Lung (tissue), 12 donors: ENCODE results near the gene AKAP13. TPM values are rescaled to one million over a fixed set of nuclear protein-coding genes. Genes with fewer than 3 reads are reported as not detected.
A peak's percentile ranks its signal among the peaks of the same experiment; 100 is the strongest.

Source experiments
- ATAC-seq: fragments of 200-7000 bp; cut with Tn5 transposase; one replicate; pipeline ENCODE4 v1.9.1; 2020; ENCODE audit warnings: moderate number of reproducible peaks; ENCODE audit not compliant: insufficient read depth, low FRiP score
- DNase-seq, 3 donors: peaks; one replicate each; pipeline ENCODE4 v3.0.0-alpha.2; 2013 to 2017
- H3K27ac ChIP-seq, 2 donors: one replicate each; pipeline ENCODE4 v1.5.1; 2013; ENCODE audit warnings: mild to moderate bottlenecking in 2 of 2, moderate library complexity in 2 of 2, control low read depth in 1 of 2, inconsistent platforms in 1 of 2, low read depth in 1 of 2, low read length in 1 of 2
- H3K27me3 ChIP-seq, 3 donors: one replicate each; pipeline ENCODE4 v1.5.1; 2013; ENCODE audit warnings: low read length in 2 of 3; ENCODE audit not compliant: control insufficient read depth in 3 of 3, insufficient read depth in 3 of 3
- H3K36me3 ChIP-seq, 4 donors: one replicate each; pipeline ENCODE4 v1.5.1; 2013; ENCODE audit warnings: low read length in 4 of 4, mild to moderate bottlenecking in 1 of 4, moderate library complexity in 1 of 4; ENCODE audit not compliant: control insufficient read depth in 4 of 4, insufficient read depth in 4 of 4
- H3K4me1 ChIP-seq, 5 donors: one replicate each; pipeline ENCODE4 v1.5.1; 2013; ENCODE audit warnings: low read length in 5 of 5, mild to moderate bottlenecking in 2 of 5, moderate library complexity in 1 of 5; ENCODE audit not compliant: control insufficient read depth in 5 of 5, insufficient read depth in 5 of 5
- H3K4me3 ChIP-seq: one replicate; pipeline ENCODE4 v1.5.1; 2013; ENCODE audit warnings: mild to moderate bottlenecking, control low read depth, moderate library complexity
- H3K9ac ChIP-seq, 2 donors: one replicate each; pipeline ENCODE4 v1.5.1; 2013; ENCODE audit warnings: low read length in 2 of 2, control low read depth in 1 of 2; ENCODE audit not compliant: insufficient read depth in 1 of 2
- H3K9me3 ChIP-seq, 4 donors: one replicate each; pipeline ENCODE4 v1.5.1; 2013; ENCODE audit warnings: low read length in 3 of 4, mild to moderate bottlenecking in 1 of 4, moderate library complexity in 1 of 4; ENCODE audit not compliant: control insufficient read depth in 4 of 4, insufficient read depth in 3 of 4
- WGBS, 2 donors: extraction: QIAGEN DNeasy Blood & Tissue Kit; methylation state at CpG; one replicate each; pipeline ENCODE4 v1.1.7; 2013; 5-methylcytosine and 5-hydroxymethylcytosine counted together
- polyA plus RNA-seq, 2 donors: library from polyadenylated mRNA; stranded (reverse); fragments of 200-250 nt; gene quantifications; one replicate each; pipeline ENCODE4 v1.2.1, GENCODE V29; 2013
- total RNA-seq, 2 donors: library from RNA; depleted of rRNA in 1 of 2; stranded (reverse); fragments of >200 nt in 1 of 2; gene quantifications; one replicate each; pipeline ENCODE4 v1.2.1, GENCODE V29; 2014 to 2021
- TF ChIP-seq, protein P1 (sequence below): IDR thresholded peaks from 2 replicates; pipeline ENCODE4 v1.5.1; 2012; ENCODE audit warnings: mild to moderate bottlenecking; ENCODE audit errors: control extremely low read depth, extremely low read depth
- donor health status: control.
- donor health status: control.
- donor health status: Bipolar disorder and iron deficiency.
- donor health status: healthy.
- donor health status: DM: yes; HTN: yes; CAD: no.

Gene AKAP13
- total and polyA plus RNA-seq, 4 donors, result 102 to 1,115 (median 259) TPM

DNA sequence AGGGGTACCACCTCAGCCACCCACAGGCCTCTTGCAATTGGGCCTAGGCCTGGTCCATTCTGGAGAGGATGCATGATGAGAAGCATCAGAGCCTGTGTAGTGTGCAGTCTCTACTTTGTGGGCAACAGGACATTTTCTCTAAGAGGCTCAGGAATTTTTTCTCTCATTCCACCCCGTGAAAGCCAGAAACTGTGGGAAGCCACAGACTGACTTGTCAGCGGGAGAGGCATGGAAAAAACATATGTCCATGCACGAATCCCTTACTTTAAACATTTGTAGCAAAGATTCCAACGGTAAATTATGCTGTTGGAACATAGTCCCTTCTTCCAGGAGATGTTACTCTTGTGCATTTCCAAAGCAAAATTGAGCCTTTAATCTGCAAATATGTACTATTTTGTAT lies 217.8 kb downstream of the AKAP13 start:
- H3K9me3 ChIP-seq, result no peaks in the 10 kb centered on the region
- peaks cover 0 to 20% (median 0%) of the 10 kb centered on the region in 5 donors for H3K4me1 ChIP-seq
- no peak for DNase-seq
- no peak overlapping the region for H3K9ac ChIP-seq
- H3K36me3 ChIP-seq, result peaks cover 0 to 10% (median 2%) of the 10 kb centered on the region in 4 donors
- no peak overlapping the region for H3K4me3 ChIP-seq
- no peaks in the 10 kb centered on the region for H3K27me3 ChIP-seq
- no peak for ATAC-seq
- TF ChIP-seq, protein P1, sequence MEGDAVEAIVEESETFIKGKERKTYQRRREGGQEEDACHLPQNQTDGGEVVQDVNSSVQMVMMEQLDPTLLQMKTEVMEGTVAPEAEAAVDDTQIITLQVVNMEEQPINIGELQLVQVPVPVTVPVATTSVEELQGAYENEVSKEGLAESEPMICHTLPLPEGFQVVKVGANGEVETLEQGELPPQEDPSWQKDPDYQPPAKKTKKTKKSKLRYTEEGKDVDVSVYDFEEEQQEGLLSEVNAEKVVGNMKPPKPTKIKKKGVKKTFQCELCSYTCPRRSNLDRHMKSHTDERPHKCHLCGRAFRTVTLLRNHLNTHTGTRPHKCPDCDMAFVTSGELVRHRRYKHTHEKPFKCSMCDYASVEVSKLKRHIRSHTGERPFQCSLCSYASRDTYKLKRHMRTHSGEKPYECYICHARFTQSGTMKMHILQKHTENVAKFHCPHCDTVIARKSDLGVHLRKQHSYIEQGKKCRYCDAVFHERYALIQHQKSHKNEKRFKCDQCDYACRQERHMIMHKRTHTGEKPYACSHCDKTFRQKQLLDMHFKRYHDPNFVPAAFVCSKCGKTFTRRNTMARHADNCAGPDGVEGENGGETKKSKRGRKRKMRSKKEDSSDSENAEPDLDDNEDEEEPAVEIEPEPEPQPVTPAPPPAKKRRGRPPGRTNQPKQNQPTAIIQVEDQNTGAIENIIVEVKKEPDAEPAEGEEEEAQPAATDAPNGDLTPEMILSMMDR, result no peak
- 82 to 94% methylated on average over 4 of the region's 4 CpGs for WGBS, 2 donors
- H3K27ac ChIP-seq, result peak overlapping the region in 1 of 2 donors; percentile 82

GRCh38 chr15:85598718-85599398 lies 218.5 kb downstream of the AKAP13 start:
- Histone ChIP-seq H3K27me3 (no peaks in the 10 kb centered on the region), H3K9ac (no peak overlapping the region), H3K27ac (peak overlapping the region in 1 of 2 donors; percentile 82), H3K9me3 (no peaks in the 10 kb centered on the region), H3K4me1 (peaks cover 0 to 20% (median 0%) of the 10 kb centered on the region in 5 donors), H3K4me3 (no peak overlapping the region), H3K36me3 (peaks cover 0 to 14% (median 8%) of the 10 kb centered on the region in 4 donors)
- no peak for DNase-seq
- TF ChIP-seq, protein P1, result no peak
- no peak for ATAC-seq
- WGBS, 2 donors, result 72 to 85% methylated on average over 5 of the region's 5 CpGs

DNA sequence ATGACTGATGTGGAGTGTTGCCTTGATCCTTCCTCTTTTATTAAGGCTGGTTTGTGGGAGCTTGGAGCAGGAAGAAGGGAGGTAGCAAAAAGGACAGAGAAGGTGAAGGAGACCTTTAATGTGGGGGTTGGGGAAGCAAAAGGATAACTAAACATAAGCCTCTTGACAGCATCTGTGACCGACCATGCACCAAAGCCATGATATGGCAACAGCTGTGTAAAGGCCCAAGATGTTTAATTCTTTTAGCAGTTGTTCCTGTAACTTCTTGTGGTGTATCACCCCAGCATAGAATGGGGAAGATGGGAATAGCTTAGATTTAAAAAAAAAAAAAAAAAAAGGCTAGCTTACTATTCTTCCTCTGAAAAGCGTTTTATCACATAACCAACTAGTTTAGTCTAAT lies 219.6 kb downstream of the AKAP13 start:
- Histone ChIP-seq H3K36me3 (peaks cover 0 to 14% (median 8%) of the 10 kb centered on the region in 4 donors), H3K9ac (no peak overlapping the region), H3K27me3 (no peaks in the 10 kb centered on the region), H3K4me3 (no peak overlapping the region), H3K4me1 (peaks cover 0 to 20% (median 0%) of the 10 kb centered on the region in 5 donors), H3K9me3 (no peaks in the 10 kb centered on the region), H3K27ac (no peak overlapping the region)
- ATAC-seq (no peak), DNase-seq (no peak)
- 82 to 84% methylated on average over 2 of the region's 2 CpGs for WGBS, 2 donors
- TF ChIP-seq, protein P1, result no peak
